ENCODE data around the gene OLFM3.

OLFM3 gene

GRCh38 chr1:101905283-101905835, 91.4 kb downstream of the OLFM3 start:
- no peaks in the 10 kb centered on the region for H3K4me1 ChIP-seq (ENCODE audit: control insufficient read depth, insufficient read depth, low read length)
- H3K4me3 ChIP-seq (ENCODE audit: low read length): no peak overlapping the region
- no peaks in the 10 kb centered on the region for H3K9me3 ChIP-seq (ENCODE audit: control insufficient read depth, low read length)
- no peak overlapping the region for H3K9ac ChIP-seq (ENCODE audit: low read length)
- no peaks in the 10 kb centered on the region for H3K36me3 ChIP-seq (ENCODE audit: control insufficient read depth, insufficient read depth, low read length)
- H3K27me3 ChIP-seq (ENCODE audit: control insufficient read depth, insufficient read depth, low read length): no peaks in the 10 kb centered on the region

- no peaks in the 10 kb centered on the region for H3K4me1 ChIP-seq (ENCODE audit: control insufficient read depth, insufficient read depth, low read length)
- no peaks in the 10 kb centered on the region for H3K27me3 ChIP-seq (ENCODE audit: control insufficient read depth, insufficient read depth, low read length)
- H3K9ac ChIP-seq (ENCODE audit: low read length): no peak overlapping the region
- no peaks in the 10 kb centered on the region for H3K9me3 ChIP-seq (ENCODE audit: control insufficient read depth, low read length)
- no peaks in the 10 kb centered on the region for H3K36me3 ChIP-seq (ENCODE audit: control insufficient read depth, insufficient read depth, low read length)
- no peak overlapping the region for H3K4me3 ChIP-seq (ENCODE audit: low read length)
Observed at GRCh38 chr1:101902199-101902598, 94.5 kb downstream of the OLFM3 start.

DNA sequence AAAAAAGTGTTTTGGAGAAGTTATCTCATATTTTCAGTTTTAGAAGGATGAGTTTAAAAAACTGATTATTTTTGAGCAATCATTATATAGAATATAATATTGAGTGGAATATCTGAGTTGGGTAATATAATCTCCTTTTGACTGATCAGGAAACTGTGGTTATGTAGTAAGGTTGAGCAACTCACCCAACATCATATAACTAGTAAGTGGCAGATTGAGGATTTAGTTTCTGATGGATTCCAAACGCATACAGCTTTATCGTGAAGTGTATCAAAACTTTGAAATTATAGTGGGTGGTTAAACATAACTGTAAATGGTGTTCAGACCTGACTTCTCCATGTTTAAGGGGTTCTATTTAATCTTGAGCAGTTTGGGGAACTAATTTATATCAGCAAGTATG, 98.6 kb downstream of the OLFM3 start:
- Histone ChIP-seq H3K9me3 (ENCODE audit: control insufficient read depth, low read length) (no peaks in the 10 kb centered on the region), H3K36me3 (ENCODE audit: control insufficient read depth, insufficient read depth, low read length) (no peaks in the 10 kb centered on the region), H3K9ac (ENCODE audit: low read length) (no peak overlapping the region), H3K4me1 (ENCODE audit: control insufficient read depth, insufficient read depth, low read length) (no peaks in the 10 kb centered on the region), H3K4me3 (ENCODE audit: low read length) (no peak overlapping the region), H3K27me3 (ENCODE audit: control insufficient read depth, insufficient read depth, low read length) (no peaks in the 10 kb centered on the region)

- Histone ChIP-seq H3K36me3 (ENCODE audit: control insufficient read depth, insufficient read depth, low read length) (no peaks in the 10 kb centered on the region), H3K4me1 (ENCODE audit: control insufficient read depth, insufficient read depth, low read length) (no peaks in the 10 kb centered on the region), H3K4me3 (ENCODE audit: low read length) (no peak overlapping the region), H3K9me3 (ENCODE audit: control insufficient read depth, low read length) (no peaks in the 10 kb centered on the region), H3K27me3 (ENCODE audit: control insufficient read depth, insufficient read depth, low read length) (no peaks in the 10 kb centered on the region), H3K9ac (ENCODE audit: low read length) (no peak overlapping the region)
Observed at GRCh38 chr1:101884621-101885020, 112.1 kb downstream of the OLFM3 start.

GRCh38 chr1:101875891-101876290, 120.8 kb downstream of the OLFM3 start:
- no peak overlapping the region for H3K4me3 ChIP-seq (ENCODE audit: low read length)
- H3K36me3 ChIP-seq (ENCODE audit: control insufficient read depth, insufficient read depth, low read length): no peaks in the 10 kb centered on the region
- no peaks in the 10 kb centered on the region for H3K4me1 ChIP-seq (ENCODE audit: control insufficient read depth, insufficient read depth, low read length)
- H3K27me3 ChIP-seq (ENCODE audit: control insufficient read depth, insufficient read depth, low read length): no peaks in the 10 kb centered on the region
- no peaks in the 10 kb centered on the region for H3K9me3 ChIP-seq (ENCODE audit: control insufficient read depth, low read length)
- H3K9ac ChIP-seq (ENCODE audit: low read length): no peak overlapping the region

GRCh38 chr1:101873672-101874071, 123.1 kb downstream of the OLFM3 start:
- no peaks in the 10 kb centered on the region for H3K27me3 ChIP-seq (ENCODE audit: control insufficient read depth, insufficient read depth, low read length)
- H3K36me3 ChIP-seq (ENCODE audit: control insufficient read depth, insufficient read depth, low read length): no peaks in the 10 kb centered on the region
- H3K9me3 ChIP-seq (ENCODE audit: control insufficient read depth, low read length): no peaks in the 10 kb centered on the region
- H3K4me1 ChIP-seq (ENCODE audit: control insufficient read depth, insufficient read depth, low read length): no peaks in the 10 kb centered on the region
- no peak overlapping the region for H3K4me3 ChIP-seq (ENCODE audit: low read length)
- H3K9ac ChIP-seq (ENCODE audit: low read length): no peak overlapping the region

DNA sequence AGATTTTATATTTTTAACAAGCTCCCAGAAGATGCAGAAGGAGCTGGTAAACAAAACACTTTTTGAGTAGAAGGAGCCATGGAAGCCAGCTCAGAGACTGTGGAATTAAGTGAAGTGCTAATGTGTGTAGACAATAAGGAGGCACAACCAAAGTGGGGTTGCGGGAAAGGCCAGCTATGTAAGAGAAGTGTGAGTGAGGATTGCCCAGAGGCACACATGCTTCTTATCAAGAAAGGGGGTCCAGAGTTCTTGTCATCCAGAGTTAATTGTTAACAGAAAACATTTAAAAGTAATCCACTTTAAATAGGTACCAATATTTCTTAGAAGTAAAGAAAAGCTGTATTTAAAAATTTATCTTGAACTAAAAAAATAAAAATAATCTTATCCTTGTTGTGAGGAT, 136.8 kb downstream of the OLFM3 start:
- no peaks in the 10 kb centered on the region for H3K27me3 ChIP-seq (ENCODE audit: control insufficient read depth, insufficient read depth, low read length)

DNA sequence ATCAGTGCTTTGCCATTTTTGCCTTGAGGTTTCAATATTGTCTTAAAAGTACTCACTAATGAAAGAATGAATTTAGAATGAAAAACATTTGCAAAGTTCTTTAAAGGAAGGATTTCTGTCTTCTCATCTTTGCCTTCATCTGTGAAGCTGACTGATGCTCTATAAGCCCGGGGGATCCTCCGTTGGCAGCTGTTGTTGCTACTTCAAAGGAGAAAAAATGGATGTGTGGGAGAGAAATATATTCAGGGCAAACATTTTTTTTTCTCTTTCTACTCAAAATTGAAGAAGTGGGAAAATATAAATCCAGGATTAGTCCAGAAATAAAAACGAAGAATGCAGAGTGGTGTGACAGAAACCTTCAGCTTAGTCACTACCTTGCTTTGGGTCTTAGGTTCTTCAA, 142.5 kb downstream of the OLFM3 start:
- H3K4me1 ChIP-seq (ENCODE audit: control insufficient read depth, insufficient read depth, low read length): no peaks in the 10 kb centered on the region
- no peak overlapping the region for H3K9ac ChIP-seq (ENCODE audit: low read length)
- H3K9me3 ChIP-seq (ENCODE audit: control insufficient read depth, low read length): no peaks in the 10 kb centered on the region
- no peaks in the 10 kb centered on the region for H3K27me3 ChIP-seq (ENCODE audit: control insufficient read depth, insufficient read depth, low read length)
- no peaks in the 10 kb centered on the region for H3K36me3 ChIP-seq (ENCODE audit: control insufficient read depth, insufficient read depth, low read length)
- H3K4me3 ChIP-seq (ENCODE audit: low read length): no peak overlapping the region

More for the DNA sequence above, 136.8 kb downstream of the OLFM3 start:
- Histone ChIP-seq H3K9me3 (ENCODE audit: control insufficient read depth, low read length) (no peaks in the 10 kb centered on the region), H3K36me3 (ENCODE audit: control insufficient read depth, insufficient read depth, low read length) (no peaks in the 10 kb centered on the region), H3K4me1 (ENCODE audit: control insufficient read depth, insufficient read depth, low read length) (no peaks in the 10 kb centered on the region), H3K4me3 (ENCODE audit: low read length) (no peak overlapping the region), H3K9ac (ENCODE audit: low read length) (no peak overlapping the region)

- Histone ChIP-seq H3K27me3 (ENCODE audit: control insufficient read depth, insufficient read depth, low read length) (no peaks in the 10 kb centered on the region), H3K4me3 (ENCODE audit: low read length) (no peak overlapping the region), H3K36me3 (ENCODE audit: control insufficient read depth, insufficient read depth, low read length) (no peaks in the 10 kb centered on the region), H3K9ac (ENCODE audit: low read length) (no peak overlapping the region), H3K4me1 (ENCODE audit: control insufficient read depth, insufficient read depth, low read length) (no peaks in the 10 kb centered on the region), H3K9me3 (ENCODE audit: control insufficient read depth, low read length) (no peaks in the 10 kb centered on the region)
Observed at GRCh38 chr1:101852936-101853335, 143.8 kb downstream of the OLFM3 start.

DNA sequence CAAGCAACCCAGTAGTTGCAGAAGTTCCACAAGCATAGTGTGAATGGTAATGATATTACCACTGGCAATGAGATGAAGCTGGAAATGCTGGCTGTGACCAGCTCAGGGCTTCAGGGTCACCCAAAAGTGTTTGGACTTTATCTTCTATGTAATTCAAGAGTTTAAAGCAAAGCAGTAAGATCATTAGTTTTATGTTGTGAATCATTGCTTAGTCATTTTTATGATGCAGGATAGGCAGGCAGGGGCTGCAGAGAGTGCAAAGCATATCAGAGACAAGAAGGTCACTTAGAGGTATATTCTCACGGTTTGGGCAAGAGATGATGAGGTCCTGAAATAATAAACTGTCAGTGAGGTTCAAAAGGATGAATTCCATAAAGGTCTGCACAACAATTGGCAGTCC, 147.4 kb downstream of the OLFM3 start:
- Histone ChIP-seq H3K9me3 (ENCODE audit: control insufficient read depth, low read length) (no peaks in the 10 kb centered on the region), H3K4me3 (ENCODE audit: low read length) (no peak overlapping the region), H3K4me1 (ENCODE audit: control insufficient read depth, insufficient read depth, low read length) (no peaks in the 10 kb centered on the region), H3K36me3 (ENCODE audit: control insufficient read depth, insufficient read depth, low read length) (no peaks in the 10 kb centered on the region), H3K27me3 (ENCODE audit: control insufficient read depth, insufficient read depth, low read length) (no peaks in the 10 kb centered on the region), H3K9ac (ENCODE audit: low read length) (no peak overlapping the region)

DNA sequence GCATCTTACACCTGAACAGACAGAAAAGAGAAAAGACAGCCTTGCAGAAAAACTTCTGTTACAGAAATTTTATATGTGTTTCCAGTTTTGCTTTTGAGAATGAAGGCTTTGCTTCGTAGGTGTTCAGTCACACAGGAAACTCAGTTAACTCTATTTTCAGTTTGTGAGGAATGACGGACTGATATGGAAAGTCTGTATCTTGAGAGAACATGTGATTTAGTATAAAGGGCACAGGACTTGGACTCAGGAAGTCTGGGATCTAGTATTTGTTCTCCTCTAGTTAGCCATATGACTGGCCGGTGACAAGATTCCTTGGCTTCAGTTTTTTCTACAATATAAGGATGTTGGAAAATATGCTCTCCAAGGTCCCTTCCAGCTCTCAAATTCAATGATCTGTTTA, 149.1 kb downstream of the OLFM3 start:
- Histone ChIP-seq H3K9ac (ENCODE audit: low read length) (no peak overlapping the region), H3K9me3 (ENCODE audit: control insufficient read depth, low read length) (no peaks in the 10 kb centered on the region), H3K36me3 (ENCODE audit: control insufficient read depth, insufficient read depth, low read length) (no peaks in the 10 kb centered on the region), H3K4me1 (ENCODE audit: control insufficient read depth, insufficient read depth, low read length) (no peaks in the 10 kb centered on the region), H3K4me3 (ENCODE audit: low read length) (no peak overlapping the region), H3K27me3 (ENCODE audit: control insufficient read depth, insufficient read depth, low read length) (no peaks in the 10 kb centered on the region)

DNA sequence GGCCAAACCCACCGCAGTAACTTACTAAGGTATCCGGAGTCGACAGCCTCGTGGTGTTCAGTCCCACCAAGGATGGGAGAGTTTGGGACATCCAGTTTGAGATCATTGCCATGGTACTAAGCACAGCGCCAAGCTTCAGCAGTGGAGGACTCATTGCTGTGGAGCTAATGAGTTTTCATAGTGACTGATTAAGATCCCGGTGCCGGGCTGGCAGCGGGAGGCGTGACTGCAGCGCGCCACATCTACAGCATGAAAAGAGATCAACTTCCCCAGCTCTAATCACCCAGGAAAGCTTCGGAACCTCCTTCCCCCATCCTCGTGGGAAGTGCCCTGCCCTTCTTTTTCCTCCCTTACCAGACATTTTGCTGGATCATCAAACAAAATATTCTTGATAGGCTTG, 149.9 kb downstream of the OLFM3 start:
- Histone ChIP-seq H3K9ac (ENCODE audit: low read length) (no peak overlapping the region), H3K27me3 (ENCODE audit: control insufficient read depth, insufficient read depth, low read length) (no peaks in the 10 kb centered on the region), H3K9me3 (ENCODE audit: control insufficient read depth, low read length) (no peaks in the 10 kb centered on the region), H3K4me1 (ENCODE audit: control insufficient read depth, insufficient read depth, low read length) (no peaks in the 10 kb centered on the region), H3K36me3 (ENCODE audit: control insufficient read depth, insufficient read depth, low read length) (no peaks in the 10 kb centered on the region), H3K4me3 (ENCODE audit: low read length) (no peak overlapping the region)

GRCh38 chr1:101843160-101843559, 153.6 kb downstream of the OLFM3 start:
- Histone ChIP-seq H3K27me3 (ENCODE audit: control insufficient read depth, insufficient read depth, low read length) (no peaks in the 10 kb centered on the region), H3K4me3 (ENCODE audit: low read length) (no peak overlapping the region), H3K9me3 (ENCODE audit: control insufficient read depth, low read length) (no peaks in the 10 kb centered on the region), H3K9ac (ENCODE audit: low read length) (no peak overlapping the region), H3K36me3 (ENCODE audit: control insufficient read depth, insufficient read depth, low read length) (no peaks in the 10 kb centered on the region), H3K4me1 (ENCODE audit: control insufficient read depth, insufficient read depth, low read length) (no peaks in the 10 kb centered on the region)
